Panc1 (cell line): ENCODE data around the gene TAF7. TPM values are rescaled to one million over a fixed set of nuclear protein-coding genes. Genes with fewer than 3 reads are reported as not detected.
A peak's percentile ranks its signal among the peaks of the same experiment; 100 is the strongest.
"Not testable (repeated sequence)": the region's sequence is repeated elsewhere in the genome, so short reads cannot be mapped to it uniquely, and the experiment has no call there.

ENCODE experiments used
- ATAC-seq: fragments of 200-7000 bp; cut with Tn5 transposase; 2 replicates; pipeline ENCODE4 v1.9.1; 2020; ENCODE audit warnings: mild to moderate bottlenecking, moderate library complexity
- BruUV-seq: library from RNA; stranded (reverse); fragments of 400-500 nt; replicated peaks from 2 replicates; lab custom pipeline; 2021; lab: Mats Ljungman, UMichigan
- CTCF ChIA-PET: fragments of 300-600 bp; sonication (Branson Sonifier 250); formaldehyde crosslinking; loops from one replicate; lab custom pipeline; 2022; ENCODE audit warnings: antibody characterized with exemption; lab: Charles Lee
- POLR2A ChIA-PET: fragments of 300-600 bp; sonication (Branson Sonifier 250); formaldehyde crosslinking; loops from one replicate; lab custom pipeline; 2022; ENCODE audit warnings: antibody characterized with exemption; lab: Charles Lee
- DNase-seq: peaks from one replicate; pipeline ENCODE4 v3.0.0-alpha.2; 2010; ENCODE audit warnings: low read depth, low spot score
- H3K27ac ChIP-seq: 2 replicates; pipeline ENCODE4 v1.5.1; 2011; ENCODE audit warnings: mild to moderate bottlenecking, low read length, inconsistent platforms
- H3K27me3 ChIP-seq: fragments of 200-500 bp; sonication (Bioruptor generic); 2 replicates; pipeline ENCODE4 v1.6.0; 2014; ENCODE audit warnings: low read length, inconsistent platforms; ENCODE audit not compliant: control insufficient read depth, insufficient read depth
- H3K36me3 ChIP-seq: fragments of 200-500 bp; sonication (Bioruptor generic); 2 replicates; pipeline ENCODE4 v1.5.1; 2014; ENCODE audit warnings: inconsistent platforms, mild to moderate bottlenecking, low read length, moderate library complexity; ENCODE audit not compliant: control insufficient read depth, insufficient read depth
- H3K4me1 ChIP-seq: 2 replicates; pipeline ENCODE4 v1.5.1; 2011; ENCODE audit warnings: inconsistent platforms, mild to moderate bottlenecking, low read length, moderate library complexity; ENCODE audit not compliant: control insufficient read depth, insufficient read depth
- H3K4me3 ChIP-seq, 2 experiments: 2 replicates each; pipeline ENCODE4 v1.5.1; 2011 to 2012; ENCODE audit warnings: low read depth in 2 of 2, low read length in 2 of 2, mild to moderate bottlenecking in 2 of 2, inconsistent platforms in 1 of 2, moderate library complexity in 1 of 2
- H3K9me3 ChIP-seq: fragments of 200-500 bp; sonication (Bioruptor generic); 2 replicates; pipeline ENCODE4 v1.5.1; 2014; ENCODE audit warnings: low read depth, mild to moderate bottlenecking, inconsistent platforms, low read length, moderate library complexity; ENCODE audit not compliant: control insufficient read depth, insufficient read depth
- POLR2AphosphoS5 ChIP-seq: IDR thresholded peaks from 2 replicates; pipeline ENCODE4 v1.6.1; 2012; ENCODE audit warnings: mild to moderate bottlenecking, low read depth, low read length, moderate library complexity
- SIN3A ChIP-seq: IDR thresholded peaks from 2 replicates; pipeline ENCODE4 v1.6.1; 2012; ENCODE audit warnings: low read depth, mild to moderate bottlenecking, low read length, moderate library complexity, borderline replicate concordance; ENCODE audit not compliant: insufficient read depth
- TCF7L2 ChIP-seq: IDR thresholded peaks from 2 replicates; pipeline ENCODE4 v1.6.1; 2011; ENCODE audit warnings: mild to moderate bottlenecking, low read depth, low read length, inconsistent platforms
- in situ Hi-C: cut with HindIII; loops from 2 replicates; pipeline ENCODE4 v1.10.0; 2016; ENCODE audit warnings: low sequenced_read_pairs, low pct_unique_long_range_greater_than_20kb
- intact Hi-C: fragments of 100-400 bp; cut with micrococcal nuclease; formaldehyde crosslinking; loops from one replicate; pipeline ENCODE4 v1.10.0; 2022; ENCODE audit not compliant: unreplicated experiment
- total RNA-seq: library from RNA; stranded (reverse); gene quantifications from one replicate; pipeline ENCODE4 v1.2.1, GENCODE V29; 2021; ENCODE audit not compliant: unreplicated experiment
- TF ChIP-seq, protein P1 (sequence below): fragments of 450-650 bp; IDR thresholded peaks from 2 replicates; pipeline ENCODE4 v1.5.1; 2017; ENCODE audit warnings: mild to moderate bottlenecking
- TF ChIP-seq, protein P2 (sequence below), 2 experiments: IDR thresholded peaks; 2 replicates each; pipeline ENCODE4 v1.6.1; 2011 to 2012; ENCODE audit warnings: low read depth in 2 of 2, control low read depth in 1 of 2, low read length in 1 of 2, mild to moderate bottlenecking in 1 of 2, moderate library complexity in 1 of 2; ENCODE audit not compliant: insufficient read depth in 1 of 2

TAF7 gene
- total RNA-seq, 1 experiment from 2014 or later = 71.0 TPM

DNA sequence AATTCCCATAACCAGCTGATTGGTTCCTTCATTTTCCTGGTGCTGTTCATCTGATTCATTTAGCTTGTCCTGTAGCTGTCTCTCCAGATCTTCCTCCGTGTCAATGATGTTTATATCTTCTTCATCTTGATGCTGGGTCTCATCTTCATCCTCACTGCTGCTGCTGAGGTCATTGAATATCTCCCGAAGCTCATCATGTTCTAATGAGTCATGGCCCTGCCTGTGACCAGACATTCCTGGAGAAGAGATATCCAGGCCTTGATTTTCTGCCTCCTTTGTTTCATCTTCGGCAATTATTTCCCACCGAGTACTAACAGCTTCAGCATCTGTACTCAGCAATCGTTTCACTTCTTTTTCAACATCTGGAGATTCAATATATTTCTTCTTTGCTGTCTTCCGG, 1.4 kb downstream of the TAF7 start:
- intact Hi-C loops (loop anchor here (10.0 kb wide), 1 partner anchor 54 kb away; no protein-coding TSS in a partner anchor), in situ Hi-C loops (no loop called here)
- Histone ChIP-seq H3K4me3 (peak overlapping the region; percentile 82 to 91; a peak in 3 of 4 replicates), H3K36me3 (peaks cover 2% of the 10 kb centered on the region), H3K27ac (no peak overlapping the region), H3K4me1 (no peaks in the 10 kb centered on the region), H3K9me3 (peaks cover 55% of the 10 kb centered on the region), H3K27me3 (no peaks in the 10 kb centered on the region)
- DNase-seq (no peak), ATAC-seq (no peak)
- ChIA-PET POLR2A (no interaction called here), CTCF (interaction anchor here (1.4 kb wide), 1 partner anchor 11 kb away, joined by 7 read pairs; the partner anchor contains the start of gene PCDHGA1)
- TF ChIP-seq POLR2AphosphoS5 (no peak), TCF7L2 (no peak), SIN3A (no peak)
- TF ChIP-seq, protein P1, sequence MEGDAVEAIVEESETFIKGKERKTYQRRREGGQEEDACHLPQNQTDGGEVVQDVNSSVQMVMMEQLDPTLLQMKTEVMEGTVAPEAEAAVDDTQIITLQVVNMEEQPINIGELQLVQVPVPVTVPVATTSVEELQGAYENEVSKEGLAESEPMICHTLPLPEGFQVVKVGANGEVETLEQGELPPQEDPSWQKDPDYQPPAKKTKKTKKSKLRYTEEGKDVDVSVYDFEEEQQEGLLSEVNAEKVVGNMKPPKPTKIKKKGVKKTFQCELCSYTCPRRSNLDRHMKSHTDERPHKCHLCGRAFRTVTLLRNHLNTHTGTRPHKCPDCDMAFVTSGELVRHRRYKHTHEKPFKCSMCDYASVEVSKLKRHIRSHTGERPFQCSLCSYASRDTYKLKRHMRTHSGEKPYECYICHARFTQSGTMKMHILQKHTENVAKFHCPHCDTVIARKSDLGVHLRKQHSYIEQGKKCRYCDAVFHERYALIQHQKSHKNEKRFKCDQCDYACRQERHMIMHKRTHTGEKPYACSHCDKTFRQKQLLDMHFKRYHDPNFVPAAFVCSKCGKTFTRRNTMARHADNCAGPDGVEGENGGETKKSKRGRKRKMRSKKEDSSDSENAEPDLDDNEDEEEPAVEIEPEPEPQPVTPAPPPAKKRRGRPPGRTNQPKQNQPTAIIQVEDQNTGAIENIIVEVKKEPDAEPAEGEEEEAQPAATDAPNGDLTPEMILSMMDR = no peak
- TF ChIP-seq, protein P2, sequence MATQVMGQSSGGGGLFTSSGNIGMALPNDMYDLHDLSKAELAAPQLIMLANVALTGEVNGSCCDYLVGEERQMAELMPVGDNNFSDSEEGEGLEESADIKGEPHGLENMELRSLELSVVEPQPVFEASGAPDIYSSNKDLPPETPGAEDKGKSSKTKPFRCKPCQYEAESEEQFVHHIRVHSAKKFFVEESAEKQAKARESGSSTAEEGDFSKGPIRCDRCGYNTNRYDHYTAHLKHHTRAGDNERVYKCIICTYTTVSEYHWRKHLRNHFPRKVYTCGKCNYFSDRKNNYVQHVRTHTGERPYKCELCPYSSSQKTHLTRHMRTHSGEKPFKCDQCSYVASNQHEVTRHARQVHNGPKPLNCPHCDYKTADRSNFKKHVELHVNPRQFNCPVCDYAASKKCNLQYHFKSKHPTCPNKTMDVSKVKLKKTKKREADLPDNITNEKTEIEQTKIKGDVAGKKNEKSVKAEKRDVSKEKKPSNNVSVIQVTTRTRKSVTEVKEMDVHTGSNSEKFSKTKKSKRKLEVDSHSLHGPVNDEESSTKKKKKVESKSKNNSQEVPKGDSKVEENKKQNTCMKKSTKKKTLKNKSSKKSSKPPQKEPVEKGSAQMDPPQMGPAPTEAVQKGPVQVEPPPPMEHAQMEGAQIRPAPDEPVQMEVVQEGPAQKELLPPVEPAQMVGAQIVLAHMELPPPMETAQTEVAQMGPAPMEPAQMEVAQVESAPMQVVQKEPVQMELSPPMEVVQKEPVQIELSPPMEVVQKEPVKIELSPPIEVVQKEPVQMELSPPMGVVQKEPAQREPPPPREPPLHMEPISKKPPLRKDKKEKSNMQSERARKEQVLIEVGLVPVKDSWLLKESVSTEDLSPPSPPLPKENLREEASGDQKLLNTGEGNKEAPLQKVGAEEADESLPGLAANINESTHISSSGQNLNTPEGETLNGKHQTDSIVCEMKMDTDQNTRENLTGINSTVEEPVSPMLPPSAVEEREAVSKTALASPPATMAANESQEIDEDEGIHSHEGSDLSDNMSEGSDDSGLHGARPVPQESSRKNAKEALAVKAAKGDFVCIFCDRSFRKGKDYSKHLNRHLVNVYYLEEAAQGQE (IDR thresholded peaks at IDR 0.05; ENCODE audit: insufficient read depth in 1 of 2, low read depth in 2 of 2, low read length in 1 of 2) = no peak
- BruUV-seq = TSS peak; percentile 85

DNA sequence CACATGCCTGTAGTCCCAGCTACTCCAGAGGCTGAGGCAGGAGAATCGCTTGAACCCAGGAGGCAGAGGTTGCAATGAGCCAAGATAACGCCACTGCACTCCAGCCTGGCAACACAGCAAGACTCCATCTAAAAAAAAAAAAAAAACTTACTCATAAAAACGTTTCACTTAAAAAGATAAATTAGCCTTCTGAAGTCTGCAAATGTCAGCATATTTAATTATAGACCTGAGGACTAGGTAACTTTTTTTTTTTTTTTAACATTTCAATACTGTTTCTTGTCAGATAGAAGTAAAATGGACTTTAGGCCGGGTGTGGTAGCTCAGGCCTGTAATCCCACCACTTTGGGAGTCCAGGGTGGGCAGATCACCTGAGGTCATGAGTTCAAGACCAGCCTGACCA, 3.6 kb downstream of the TAF7 start:
- peaks cover 64% of the 10 kb centered on the region for H3K9me3 ChIP-seq

DNA sequence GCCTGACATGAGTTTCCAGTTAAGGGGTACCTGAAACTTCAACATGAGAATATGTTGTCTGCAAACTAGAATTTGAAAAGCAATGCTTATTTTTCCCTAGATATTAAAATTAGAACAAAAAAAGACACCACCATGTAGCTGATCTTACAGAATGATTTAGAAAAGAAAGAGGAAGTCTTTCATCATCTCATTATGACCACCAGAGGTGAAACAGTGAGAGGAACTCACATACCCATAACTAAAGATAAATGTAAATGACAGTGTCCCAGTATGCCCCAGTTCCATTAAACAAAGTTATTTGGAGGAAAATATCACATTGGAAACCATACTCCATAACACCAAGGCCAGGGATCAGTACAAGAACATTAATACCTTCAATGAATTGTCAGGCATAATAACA, 6.9 kb downstream of the TAF7 start:
- DNase-seq = no peak
- ATAC-seq = no peak
- intact Hi-C loops (loop anchor here (10.0 kb wide), 1 partner anchor 49 kb away; no protein-coding TSS in a partner anchor), in situ Hi-C loops (no loop called here)
- peaks cover 65% of the 10 kb centered on the region for H3K9me3 ChIP-seq
- no TSS peak for BruUV-seq
- no peaks in the 10 kb centered on the region for H3K27me3 ChIP-seq
- no peaks in the 10 kb centered on the region for H3K4me1 ChIP-seq
- H3K27ac ChIP-seq = no peak overlapping the region
- H3K4me3 ChIP-seq = no peak overlapping the region
- POLR2A ChIA-PET = no interaction called here
- no peaks in the 10 kb centered on the region for H3K36me3 ChIP-seq
- no peak for TF ChIP-seq SIN3A
- TF ChIP-seq, protein P1 = no peak
- TF ChIP-seq TCF7L2 = no peak
- no peak for TF ChIP-seq POLR2AphosphoS5
- TF ChIP-seq, protein P2 (IDR thresholded peaks at IDR 0.05; ENCODE audit: insufficient read depth in 1 of 2, low read depth in 2 of 2, low read length in 1 of 2) = no peak
- CTCF ChIA-PET = no interaction called here

More for the DNA sequence above, 3.6 kb downstream of the TAF7 start:
- DNase-seq, H3K36me3 ChIP-seq, H3K27me3 ChIP-seq, in situ Hi-C loops, H3K27ac ChIP-seq, H3K4me1 ChIP-seq, BruUV-seq, CTCF ChIA-PET, ATAC-seq, H3K4me3 ChIP-seq: not testable (repeated sequence)
- intact Hi-C loops = loop anchor here (10.0 kb wide), 1 partner anchor 52 kb away; no protein-coding TSS in a partner anchor
- POLR2A ChIA-PET = interaction anchor here (0.6 kb wide), 2 partner anchors 57 to 1673 kb away, joined by 3 to 4 read pairs; no protein-coding TSS in a partner anchor
